ENCODE measurements around the gene PPP2R2C. TPM values are rescaled to one million over a fixed set of nuclear protein-coding genes. Genes with fewer than 3 reads are reported as not detected.

The PPP2R2C gene
- total RNA-seq, 1 experiment from 2014 or later, result 8.1 TPM

DNA sequence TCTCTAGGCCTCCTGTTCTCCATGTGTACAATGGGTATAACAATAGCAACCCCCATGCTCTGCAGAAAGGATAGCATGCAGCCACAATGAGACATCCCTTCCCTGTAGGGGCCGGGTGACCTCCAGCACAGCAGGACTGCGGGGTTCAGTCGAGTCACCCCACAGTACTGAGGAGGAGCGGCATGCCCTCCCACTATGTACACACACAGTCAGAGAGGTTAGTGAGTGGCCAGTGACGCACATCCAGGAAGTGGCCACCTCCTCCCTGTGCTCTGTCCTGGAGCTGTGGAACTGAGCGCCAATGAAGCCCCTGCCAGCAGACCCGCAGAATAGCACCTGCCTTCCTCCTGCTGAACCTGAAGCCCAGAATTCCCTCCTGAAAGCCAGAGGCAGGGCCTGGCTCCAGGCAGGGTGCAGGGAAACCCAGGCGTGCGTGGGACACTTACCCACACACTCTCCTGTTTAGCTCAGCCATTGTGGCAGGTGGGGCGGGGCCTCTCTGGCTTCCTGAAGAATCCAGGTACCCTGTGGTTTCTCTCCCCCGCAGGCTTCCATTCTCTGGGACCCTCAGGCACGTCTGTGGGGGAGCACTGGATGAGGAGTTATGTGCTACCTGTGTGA, 152.8 kb downstream of the PPP2R2C start:
- H2BK5ac ChIP-seq (ENCODE audit: insufficient read length, low read length), result no peak overlapping the region
- Mint-ChIP-seq H3K9me3 (no peaks in the 10 kb centered on the region; a peak in 1 of 5 replicates), H3K36me3 (ENCODE audit: insufficient read depth in 1 of 3, low read depth in 3 of 3) (no peaks in the 10 kb centered on the region; a peak in 1 of 7 replicates), H3K27me3 (ENCODE audit: low read depth) (peaks cover 3% of the 10 kb centered on the region), H3K4me3 (no peak overlapping the region), H3K4me1 (peaks cover 6 to 7% of the 10 kb centered on the region in 2 experiments), H3K27ac (no peak overlapping the region)
- no peak for TF ChIP-seq CTCF (conservative IDR thresholded peaks at IDR 0.05)
- no peak overlapping the region for H3K27ac ChIP-seq (ENCODE audit: insufficient read length, low read depth, low read length)
- no peak overlapping the region for H3K9ac ChIP-seq (ENCODE audit: extremely low read depth, insufficient read length, low read length)
- H3K56ac ChIP-seq (ENCODE audit: insufficient read length, low read depth, low read length), result no peak overlapping the region
- no peak overlapping the region for H4K8ac ChIP-seq (replicated peaks; ENCODE audit: insufficient read length, low read depth, low read length)
- no peak for DNase-seq
- H3K27me3 ChIP-seq (ENCODE audit: insufficient read depth, low read length), result no peaks in the 10 kb centered on the region
- no peak overlapping the region for H2BK12ac ChIP-seq (ENCODE audit: insufficient read length, low read depth, low read length)
- no peak overlapping the region for H3K14ac ChIP-seq (ENCODE audit: insufficient read depth, low read length)
- H2AK5ac ChIP-seq (ENCODE audit: insufficient read length, low read length), result no peak overlapping the region
- H3K23ac ChIP-seq (ENCODE audit: insufficient read length, low read depth, low read length), result no peak overlapping the region
- H3K18ac ChIP-seq (ENCODE audit: insufficient read length, low read depth, low read length), result no peak overlapping the region
- no peak overlapping the region for H3K4me2 ChIP-seq (ENCODE audit: insufficient read depth, insufficient read length, low read length)
- no peak overlapping the region for H3K4ac ChIP-seq (ENCODE audit: low read depth, low read length)
- H3K79me2 ChIP-seq (ENCODE audit: insufficient read depth, low read length), result no peaks in the 10 kb centered on the region
- no peaks in the 10 kb centered on the region for H3K79me1 ChIP-seq (ENCODE audit: insufficient read depth, low read depth, low read length, poor library complexity, severe bottlenecking)
- H3T11ph ChIP-seq (ENCODE audit: low read length), result no peak overlapping the region
- H2BK120ac ChIP-seq (ENCODE audit: low read depth, low read length, poor library complexity, severe bottlenecking), result no peak overlapping the region
- H2BK15ac ChIP-seq (ENCODE audit: low read depth, low read length), result no peak overlapping the region
- no peak overlapping the region for H4K91ac ChIP-seq (ENCODE audit: insufficient read length, low read depth, low read length)
- H2AFZ ChIP-seq (ENCODE audit: low read length), result no peak overlapping the region
- no peak overlapping the region for H2BK20ac ChIP-seq (ENCODE audit: low read depth, low read length, poor library complexity, severe bottlenecking)
- no peaks in the 10 kb centered on the region for H4K20me1 ChIP-seq (ENCODE audit: control insufficient read depth, insufficient read depth, insufficient read length)
- H3K23me2 ChIP-seq (ENCODE audit: insufficient read length, low read depth, low read length, poor library complexity, severe bottlenecking), result no peaks in the 10 kb centered on the region
- no CpG with 5 or more reads among the region's 12 CpGs for whole genome bisulfite sequencing (ENCODE audit: extremely low coverage, insufficient read length, low lambda C conversion rate)
- H3K4me1 ChIP-seq (ENCODE audit: insufficient read depth, low read length), result no peaks in the 10 kb centered on the region
- no peaks in the 10 kb centered on the region for H3K9me3 ChIP-seq (ENCODE audit: control insufficient read depth, low read depth, low read length)
- H4K5ac ChIP-seq (ENCODE audit: insufficient read length, low read depth, low read length), result no peak overlapping the region

All from H9 (cell line).